ENCODE data around the gene ASIC2. TPM values are rescaled to one million over a fixed set of nuclear protein-coding genes. Genes with fewer than 3 reads are reported as not detected.

The ASIC2 gene
- total and polyA plus RNA-seq, 9 of the 15 experiments (the other 6 are each of a cell fraction or from before 2014, with no cell fraction given): not detected

- in situ Hi-C loops (cut with MboI) (no loop called here), intact Hi-C loops (cut with micrococcal nuclease) (no loop called here)
- ATAC-seq (no peak), FAIRE-seq (no peak), DNase-seq (ENCODE audit: extremely low read depth in 1 of 4, low spot score in 3 of 4) (no peak)
- H3K4me3 ChIP-seq: no peak overlapping the region
- H3K27me3 ChIP-seq (ENCODE audit: control insufficient read depth in 2 of 2, insufficient read depth in 2 of 2, low read length in 2 of 2): peaks cover 22 to 34% of the 10 kb centered on the region in 2 experiments; a peak in 3 of 5 replicates
- H2AFZ ChIP-seq (ENCODE audit: low read depth, low read length): no peak overlapping the region
- H3K9ac ChIP-seq (ENCODE audit: insufficient read depth in 1 of 2, low read depth in 2 of 2, low read length in 2 of 2): no peak overlapping the region
- ChIA-PET POLR2A (no interaction called here), CTCF (ENCODE audit: low intra/inter-chr PET ratio) (no interaction called here)
- H3K9me1 ChIP-seq (ENCODE audit: control insufficient read depth, insufficient read depth, low read length): no peaks in the 10 kb centered on the region
- H3K4me1 ChIP-seq (replicated peaks in 1 of 2; ENCODE audit: control insufficient read depth in 2 of 2, insufficient read depth in 2 of 2, low read length in 2 of 2): no peaks in the 10 kb centered on the region
- TF ChIP-seq CHAMP1 (IDR thresholded peaks at IDR 0.05) (no peak), TFE3 (CRISPR knock-in tag; IDR thresholded peaks at IDR 0.05) (no peak), SIN3B (IDR thresholded peaks at IDR 0.05; ENCODE audit: low read depth) (no peak), TCF7 (IDR thresholded peaks at IDR 0.05; ENCODE audit: borderline replicate concordance) (no peak), ESRRA (IDR thresholded peaks at IDR 0.05; ENCODE audit: borderline replicate concordance, low read depth) (no peak), HMG20B (CRISPR knock-in tag; IDR thresholded peaks at IDR 0.05) (no peak), ZNF146 (CRISPR knock-in tag; IDR thresholded peaks at IDR 0.05; ENCODE audit: unreplicated experiment) (no peak), POLR2H (tag; IDR thresholded peaks at IDR 0.05; ENCODE audit: low read depth) (no peak), ZNF316 (IDR thresholded peaks at IDR 0.05) (no peak), DPF2 (IDR thresholded peaks at IDR 0.05) (no peak), ATF2 (CRISPR knock-in tag; IDR thresholded peaks at IDR 0.05) (no peak), ZNF586 (CRISPR knock-in tag; conservative IDR thresholded peaks at IDR 0.05) (no peak), MXD1 (CRISPR knock-in tag; IDR thresholded peaks at IDR 0.05; ENCODE audit: borderline replicate concordance, poor library complexity, severe bottlenecking) (no peak), SREBF2 (CRISPR knock-in tag; IDR thresholded peaks at IDR 0.05) (no peak)
- no peak overlapping the region for H3K27ac ChIP-seq (ENCODE audit: extremely low read depth, low read depth, low read length)
- no peaks in the 10 kb centered on the region; the same call in 1 of the 2 replicates for H4K20me1 ChIP-seq (replicated peaks; ENCODE audit: control insufficient read depth, insufficient read depth, low read length)
- H3K9me3 ChIP-seq (replicated peaks; ENCODE audit: control insufficient read depth, insufficient read depth, low read depth, low read length): no peaks in the 10 kb centered on the region
- BruUV-seq (replicated peaks): no TSS peak
- H3K36me3 ChIP-seq (ENCODE audit: control insufficient read depth, insufficient read depth, low read length): no peaks in the 10 kb centered on the region
- no peak overlapping the region for H3K4me2 ChIP-seq (ENCODE audit: insufficient read depth, low read length)
- no peaks in the 10 kb centered on the region for H3K79me2 ChIP-seq (ENCODE audit: control insufficient read depth, insufficient read depth, low read length)
Observed at GRCh38 chr17:33124185-33124584, 168.9 kb downstream of the ASIC2 start.
